GM12875 (cell line): ENCODE measurements around the gene KIF3C.
"Not testable (repeated sequence)": the region's sequence is repeated elsewhere in the genome, so short reads cannot be mapped to it uniquely, and the experiment has no call there.

Experiments used
- H3K4me3 ChIP-seq: one replicate; pipeline ENCODE4 v1.5.1; 2011; ENCODE audit warnings: low read depth, low read length, control low read depth
- CTCF ChIP-seq: IDR thresholded peaks from 2 replicates; pipeline ENCODE4 v1.5.1; 2011; ENCODE audit warnings: low read depth, mild to moderate bottlenecking, control low read depth, inconsistent platforms, low read length, moderate library complexity, borderline replicate concordance; ENCODE audit not compliant: insufficient read depth

The KIF3C gene

GRCh38 chr2:25982273-25982967, at the start of gene KIF3C:
Gene KIF3C, minus strand, starts transcription at chr2:25982497. Its CDS starts 580 bp downstream, at chr2:25981917.
- H3K4me3 ChIP-seq: peak within 1 kb of the TSS; percentile 51
- TF ChIP-seq CTCF: no peak

- not testable (repeated sequence) for H3K4me3 ChIP-seq
These were observed 45.8 kb upstream of the KIF3C start for GRCh38 chr2:26028083-26028482.

DNA sequence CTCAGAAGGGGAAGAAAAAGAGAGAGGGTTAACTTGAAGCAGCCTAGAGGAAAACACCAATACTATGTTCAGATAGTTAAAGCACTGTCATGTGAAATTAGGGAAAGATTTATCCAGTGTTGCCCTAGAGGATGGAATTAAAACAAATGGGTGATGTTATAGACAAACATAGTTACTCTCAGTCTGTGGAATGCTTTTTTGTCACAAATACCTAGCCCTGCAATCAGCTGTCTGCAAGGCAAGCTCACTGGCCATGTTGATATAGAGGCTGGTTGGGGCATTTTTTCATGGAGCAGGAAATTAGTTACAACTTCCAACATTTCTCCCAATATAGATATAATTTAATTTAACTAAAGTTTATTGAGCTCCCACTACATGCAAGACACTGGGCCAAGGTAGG, 43.2 kb upstream of the KIF3C start:
- TF ChIP-seq CTCF: no peak
- no peak overlapping the region for H3K4me3 ChIP-seq

DNA sequence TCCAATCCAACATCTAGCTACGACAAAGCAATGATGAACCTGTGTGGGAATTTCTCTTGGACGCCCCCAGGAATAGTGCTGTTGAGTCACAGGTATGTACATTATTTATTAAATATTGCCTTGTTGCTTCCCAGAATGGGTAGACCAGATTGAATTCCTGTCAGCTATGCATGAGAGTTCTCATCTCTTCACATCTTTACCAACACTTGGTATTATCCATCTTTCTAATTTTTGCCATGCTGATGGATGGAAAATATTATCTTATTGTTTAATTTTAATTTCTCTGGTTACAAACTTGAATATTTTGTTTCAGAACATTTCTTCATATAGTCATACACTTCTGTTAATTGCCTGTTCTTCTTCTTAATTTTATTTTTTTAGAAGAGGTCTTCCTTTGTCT, 42.0 kb upstream of the KIF3C start:
- no peak for TF ChIP-seq CTCF
- no peak overlapping the region for H3K4me3 ChIP-seq

GRCh38 chr2:26020231-26020640, 37.9 kb upstream of the KIF3C start:
- no peak overlapping the region for H3K4me3 ChIP-seq
- no peak for TF ChIP-seq CTCF

DNA sequence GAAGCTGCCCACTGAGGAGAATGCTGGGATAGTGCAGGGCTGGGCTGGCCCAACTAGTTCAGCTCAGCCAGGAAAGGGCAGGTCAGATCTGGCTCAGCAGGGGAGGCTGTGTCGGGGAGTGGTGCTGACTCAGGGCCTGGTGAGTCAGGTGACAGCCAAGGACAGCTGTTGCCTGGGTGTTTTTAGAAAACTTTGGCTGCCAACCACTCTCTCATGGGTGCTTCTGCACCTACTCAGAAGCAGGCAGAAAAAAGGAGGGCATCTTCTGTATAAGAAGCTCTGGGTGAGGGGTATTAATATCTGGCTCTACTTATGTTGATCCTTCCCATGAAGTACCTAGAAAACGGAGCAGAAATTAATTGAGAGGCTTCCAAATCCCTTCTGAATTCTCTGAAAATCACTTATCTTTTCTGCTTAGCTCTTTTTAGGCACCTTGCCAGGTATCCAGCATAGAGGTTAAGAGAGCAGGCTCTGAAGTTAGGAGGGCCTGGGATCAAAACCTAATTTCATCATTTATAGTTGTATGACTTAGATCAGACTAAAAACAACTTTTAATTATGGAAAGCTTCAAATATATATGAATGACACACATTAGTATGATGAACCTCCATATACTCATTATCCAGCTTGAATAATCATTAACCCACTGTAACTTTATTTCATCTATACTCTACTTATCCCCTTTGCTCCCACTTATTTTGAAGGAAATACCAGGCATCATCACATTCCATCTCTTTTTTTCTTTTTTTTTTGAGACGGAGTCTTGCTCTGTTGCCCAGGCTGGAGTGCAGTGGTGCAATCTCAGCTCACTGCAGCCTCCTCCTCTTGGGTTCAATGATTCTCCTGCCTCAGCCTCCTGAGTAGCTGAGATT, 36.1 kb upstream of the KIF3C start:
- no peak for TF ChIP-seq CTCF
- no peak overlapping the region for H3K4me3 ChIP-seq

DNA sequence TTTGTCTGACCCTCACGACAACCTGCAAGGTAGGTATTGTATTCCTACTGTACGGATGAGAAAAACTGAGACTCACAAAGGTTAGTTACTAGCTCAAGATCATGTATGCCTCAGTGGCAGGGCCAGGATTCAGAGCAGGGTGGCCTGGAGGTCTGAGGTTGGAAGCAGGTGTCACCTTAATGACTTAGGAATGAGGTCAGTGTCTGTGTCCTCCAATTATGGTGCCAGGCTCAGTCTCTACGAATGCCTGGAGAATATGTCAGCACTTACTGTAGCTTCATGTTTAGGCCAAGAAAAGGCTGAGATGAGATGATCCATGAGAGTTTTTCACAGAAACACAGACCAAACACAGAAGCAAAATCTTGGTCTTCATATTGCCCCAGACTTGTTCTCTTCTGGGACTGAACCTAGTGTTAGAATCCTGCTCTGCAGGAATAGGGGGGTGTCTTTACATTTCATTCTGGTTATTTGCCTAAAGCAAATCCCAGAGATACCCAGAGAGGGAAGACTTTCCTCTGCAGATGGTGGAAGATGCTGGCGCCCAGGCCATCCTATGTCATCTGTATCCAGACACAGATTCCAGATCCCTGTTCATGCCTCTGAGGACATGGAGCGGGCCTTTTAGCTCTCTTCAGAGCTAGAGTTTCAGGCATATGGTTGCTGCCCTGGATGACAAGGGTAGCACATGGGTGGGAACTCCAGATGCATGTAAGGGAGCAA, 35.3 kb upstream of the KIF3C start:
- no peak for TF ChIP-seq CTCF
- no peak overlapping the region for H3K4me3 ChIP-seq

GRCh38 chr2:26016706-26017045, 34.4 kb upstream of the KIF3C start:
- not testable (repeated sequence) for H3K4me3 ChIP-seq
